ENCODE measurements around the gene TRIM13. TPM values are rescaled to one million over a fixed set of nuclear protein-coding genes. Genes with fewer than 3 reads are reported as not detected.
A peak's percentile ranks its signal among the peaks of the same experiment; 100 is the strongest.

Gene TRIM13
- total RNA-seq, 1 experiment from 2014 or later: 45.4 TPM

- Histone ChIP-seq H2BK12ac (ENCODE audit: insufficient read length, low read depth, low read length) (no peak overlapping the region), H3K56ac (ENCODE audit: insufficient read length, low read depth, low read length) (no peak overlapping the region), H3K79me1 (ENCODE audit: insufficient read depth, low read depth, low read length, poor library complexity, severe bottlenecking) (no peaks in the 10 kb centered on the region), H3K18ac (ENCODE audit: insufficient read length, low read depth, low read length) (no peak overlapping the region), H2AFZ (ENCODE audit: low read length) (no peak overlapping the region), H2BK120ac (ENCODE audit: low read depth, low read length, poor library complexity, severe bottlenecking) (no peak overlapping the region), H3K14ac (ENCODE audit: insufficient read depth, low read length) (no peak overlapping the region), H3K27ac (ENCODE audit: insufficient read length, low read depth, low read length) (no peak overlapping the region), H3K4me1 (ENCODE audit: insufficient read depth, low read length) (no peaks in the 10 kb centered on the region; the same call in 1 of the 2 replicates), H4K8ac (replicated peaks; ENCODE audit: insufficient read length, low read depth, low read length) (no peak overlapping the region), H3K23ac (ENCODE audit: insufficient read length, low read depth, low read length) (no peak overlapping the region), H3K9me3 (ENCODE audit: control insufficient read depth, low read depth, low read length) (no peaks in the 10 kb centered on the region), H3T11ph (ENCODE audit: low read length) (no peak overlapping the region), H3K9ac (ENCODE audit: extremely low read depth, insufficient read length, low read length) (no peak overlapping the region), H3K4me2 (ENCODE audit: insufficient read depth, insufficient read length, low read length) (no peak overlapping the region), H2BK15ac (ENCODE audit: low read depth, low read length) (no peak overlapping the region), H4K91ac (ENCODE audit: insufficient read length, low read depth, low read length) (no peak overlapping the region), H3K27me3 (ENCODE audit: insufficient read depth, low read length) (no peaks in the 10 kb centered on the region), H2BK5ac (ENCODE audit: insufficient read length, low read length) (no peak overlapping the region), H3K4ac (ENCODE audit: low read depth, low read length) (no peak overlapping the region), H3K23me2 (ENCODE audit: insufficient read length, low read depth, low read length, poor library complexity, severe bottlenecking) (no peaks in the 10 kb centered on the region), H3K79me2 (ENCODE audit: insufficient read depth, low read length) (no peaks in the 10 kb centered on the region), H4K5ac (ENCODE audit: insufficient read length, low read depth, low read length) (no peak overlapping the region), H2AK5ac (ENCODE audit: insufficient read length, low read length) (no peak overlapping the region), H4K20me1 (ENCODE audit: control insufficient read depth, insufficient read depth, insufficient read length) (no peaks in the 10 kb centered on the region), H2BK20ac (ENCODE audit: low read depth, low read length, poor library complexity, severe bottlenecking) (no peak overlapping the region)
- Mint-ChIP-seq H3K9me3 (no peaks in the 10 kb centered on the region), H3K27ac (peak overlapping the region in 1 of 3 experiments; percentile 87; a peak in 2 of 7 replicates), H3K4me3 (no peak overlapping the region), H3K27me3 (ENCODE audit: low read depth) (no peaks in the 10 kb centered on the region), H3K36me3 (ENCODE audit: insufficient read depth in 1 of 3, low read depth in 3 of 3) (peaks cover 33 to 54% (median 44%) of the 10 kb centered on the region in 3 experiments), H3K4me1 (peaks cover 28 to 35% of the 10 kb centered on the region in 2 experiments)
- DNase-seq: no peak
- no CpG with 5 or more reads among the region's 1 CpG for WGBS (ENCODE audit: extremely low coverage, insufficient read length, low lambda C conversion rate)
- TF ChIP-seq CTCF (conservative IDR thresholded peaks at IDR 0.05): no peak
Measured at GRCh38 chr13:50014386-50014785, 17.5 kb downstream of the TRIM13 start.
